GM12878 (cell line): Measurements from ENCODE around the gene SATB2. TPM values are rescaled to one million over a fixed set of nuclear protein-coding genes. Genes with fewer than 3 reads are reported as not detected.

Experiments
- ETV6 ChIP-seq, 2 experiments: fragments of 450-650 bp in 1 of 2; IDR thresholded peaks in 1 of 2; conservative IDR thresholded peaks in 1 of 2; 2 replicates each; pipeline ENCODE4 v1.6.1; 2014; ENCODE audit warnings: antibody characterized with exemption in 1 of 2, borderline replicate concordance in 1 of 2, low read depth in 1 of 2, mild to moderate bottlenecking in 1 of 2, moderate library complexity in 1 of 2
- GATAD2B ChIP-seq: fragments of 450-650 bp; conservative IDR thresholded peaks from 2 replicates; pipeline ENCODE4 v1.6.1; 2017; ENCODE audit warnings: low read depth, mild to moderate bottlenecking, moderate library complexity
- MTA3 ChIP-seq: IDR thresholded peaks from 2 replicates; pipeline ENCODE4 v1.6.1; 2012; ENCODE audit warnings: low read length, inconsistent platforms, borderline replicate concordance
- MYB ChIP-seq: fragments of 150-350 bp; IDR thresholded peaks from 2 replicates; pipeline ENCODE4 v1.6.1; 2014; ENCODE audit warnings: mild to moderate bottlenecking, low read depth, low read length, borderline replicate concordance
- NBN ChIP-seq: fragments of 450-650 bp; IDR thresholded peaks from 2 replicates; pipeline ENCODE4 v1.6.1; 2016
- POLR2A ChIP-seq: IDR thresholded peaks from 2 replicates; pipeline ENCODE4 v1.6.1; 2011; ENCODE audit warnings: low read depth, mild to moderate bottlenecking, low read length
- POLR2AphosphoS2 ChIP-seq: IDR thresholded peaks from 2 replicates; pipeline ENCODE4 v1.6.1; 2011; ENCODE audit warnings: low read depth, mild to moderate bottlenecking, low read length, improper control_type of control experiment, moderate library complexity
- SMAD5 ChIP-seq: IDR thresholded peaks from 2 replicates; pipeline ENCODE4 v1.6.1; 2016; ENCODE audit warnings: antibody characterized with exemption, low read depth
- SMC3 ChIP-seq: IDR thresholded peaks from 2 replicates; pipeline ENCODE4 v1.6.1; 2011; ENCODE audit warnings: low read length, improper control_type of control experiment, borderline replicate concordance
- YBX1 ChIP-seq: fragments of 450-650 bp; IDR thresholded peaks from 2 replicates; pipeline ENCODE4 v1.6.1; 2016; ENCODE audit warnings: antibody characterized with exemption
- ZBED1 ChIP-seq: IDR thresholded peaks from 2 replicates; pipeline ENCODE4 v1.6.1; 2016; ENCODE audit warnings: borderline replicate concordance
- ZNF24 ChIP-seq: fragments of 450-650 bp; IDR thresholded peaks from 2 replicates; pipeline ENCODE4 v1.6.1; 2017; ENCODE audit warnings: antibody characterized with exemption, mild to moderate bottlenecking
- polyA plus RNA-seq, 11 experiments: library from polyadenylated mRNA; depleted of rRNA in 4 of 11; unstranded in 6 of 11; stranded (reverse) in 5 of 11; fragments of >200 nt; fragmentation: Nextera tagmentation in 4 of 11; fragmentation: Illumina TruSeq in 1 of 11; extraction: Ambion mirVana in 4 of 11; extraction: Trizol in 1 of 11; gene quantifications; 1 replicate in 1 of 11; 2 replicates in 10 of 11; pipeline versions ENCODE4 v1.2.1 to v1.2.3, GENCODE V29; 2011 to 2016; ENCODE audit warnings: inconsistent platforms in 2 of 11, missing spikeins in 2 of 11, low read depth in 1 of 11
- total RNA-seq, 4 experiments: library from RNA; depleted of rRNA in 3 of 4; stranded (reverse); fragments of >200 nt in 3 of 4; fragmentation: Illumina TruSeq in 1 of 4; extraction: Trizol in 1 of 4; gene quantifications; 2 replicates each; pipeline versions ENCODE4 v1.2.1 to v1.2.3, GENCODE V29; 2013 to 2021
- TF ChIP-seq, protein P1 (sequence below): fragments of 450-650 bp; IDR thresholded peaks from 2 replicates; pipeline ENCODE4 v1.6.1; 2017; ENCODE audit warnings: mild to moderate bottlenecking, moderate library complexity

Gene SATB2
- total and polyA plus RNA-seq, 10 of the 15 experiments (the other 5 are each of a cell fraction or from before 2014, with no cell fraction given), result 0.03 to 0.56 (median 0.08) TPM; not detected in 3

DNA sequence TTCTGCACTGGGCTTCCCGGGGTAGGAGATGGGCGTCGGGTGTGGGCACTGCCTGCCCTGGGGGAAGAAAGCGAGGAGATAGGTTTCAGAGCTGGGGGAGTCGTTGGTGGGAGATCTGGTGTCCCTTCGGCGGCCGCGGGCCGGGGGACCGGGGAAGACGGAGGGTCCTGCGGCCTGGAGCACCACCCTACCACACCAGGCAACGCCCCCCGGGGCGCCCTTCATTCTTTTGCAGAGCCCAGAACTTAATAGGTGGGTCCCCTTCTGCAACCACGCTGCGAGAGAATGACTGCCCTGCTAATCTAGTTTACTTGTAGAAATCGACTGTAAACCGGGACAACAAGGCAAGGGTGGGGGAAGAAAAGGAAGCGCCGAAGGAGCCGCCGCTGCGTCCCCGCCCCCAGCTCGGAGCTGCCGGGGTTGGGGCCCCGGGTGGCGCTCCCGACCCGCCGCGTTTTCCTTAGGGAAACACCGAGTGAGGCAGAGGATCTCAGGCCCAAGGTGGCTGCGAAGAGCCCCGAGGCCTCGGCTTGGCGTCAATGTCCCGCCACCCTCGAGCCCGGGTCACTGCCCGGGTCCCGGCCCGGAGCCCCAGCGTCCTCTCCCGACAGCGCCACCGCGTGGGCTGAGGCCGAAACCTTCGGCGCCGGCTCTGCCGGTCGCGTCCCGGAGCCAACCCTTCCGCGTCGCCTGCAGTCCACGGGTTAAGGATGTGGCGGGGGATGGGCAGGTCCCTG, 5.4 kb upstream of the SATB2 start (continued):
- TF ChIP-seq, protein P1, sequence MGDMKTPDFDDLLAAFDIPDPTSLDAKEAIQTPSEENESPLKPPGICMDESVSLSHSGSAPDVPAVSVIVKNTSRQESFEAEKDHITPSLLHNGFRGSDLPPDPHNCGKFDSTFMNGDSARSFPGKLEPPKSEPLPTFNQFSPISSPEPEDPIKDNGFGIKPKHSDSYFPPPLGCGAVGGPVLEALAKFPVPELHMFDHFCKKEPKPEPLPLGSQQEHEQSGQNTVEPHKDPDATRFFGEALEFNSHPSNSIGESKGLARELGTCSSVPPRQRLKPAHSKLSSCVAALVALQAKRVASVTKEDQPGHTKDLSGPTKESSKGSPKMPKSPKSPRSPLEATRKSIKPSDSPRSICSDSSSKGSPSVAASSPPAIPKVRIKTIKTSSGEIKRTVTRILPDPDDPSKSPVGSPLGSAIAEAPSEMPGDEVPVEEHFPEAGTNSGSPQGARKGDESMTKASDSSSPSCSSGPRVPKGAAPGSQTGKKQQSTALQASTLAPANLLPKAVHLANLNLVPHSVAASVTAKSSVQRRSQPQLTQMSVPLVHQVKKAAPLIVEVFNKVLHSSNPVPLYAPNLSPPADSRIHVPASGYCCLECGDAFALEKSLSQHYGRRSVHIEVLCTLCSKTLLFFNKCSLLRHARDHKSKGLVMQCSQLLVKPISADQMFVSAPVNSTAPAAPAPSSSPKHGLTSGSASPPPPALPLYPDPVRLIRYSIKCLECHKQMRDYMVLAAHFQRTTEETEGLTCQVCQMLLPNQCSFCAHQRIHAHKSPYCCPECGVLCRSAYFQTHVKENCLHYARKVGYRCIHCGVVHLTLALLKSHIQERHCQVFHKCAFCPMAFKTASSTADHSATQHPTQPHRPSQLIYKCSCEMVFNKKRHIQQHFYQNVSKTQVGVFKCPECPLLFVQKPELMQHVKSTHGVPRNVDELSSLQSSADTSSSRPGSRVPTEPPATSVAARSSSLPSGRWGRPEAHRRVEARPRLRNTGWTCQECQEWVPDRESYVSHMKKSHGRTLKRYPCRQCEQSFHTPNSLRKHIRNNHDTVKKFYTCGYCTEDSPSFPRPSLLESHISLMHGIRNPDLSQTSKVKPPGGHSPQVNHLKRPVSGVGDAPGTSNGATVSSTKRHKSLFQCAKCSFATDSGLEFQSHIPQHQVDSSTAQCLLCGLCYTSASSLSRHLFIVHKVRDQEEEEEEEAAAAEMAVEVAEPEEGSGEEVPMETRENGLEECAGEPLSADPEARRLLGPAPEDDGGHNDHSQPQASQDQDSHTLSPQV, result no peak
- no peak for TF ChIP-seq ZNF24
- no peak for TF ChIP-seq MYB
- no peak for TF ChIP-seq MTA3
- no peak for TF ChIP-seq ETV6 (conservative IDR thresholded peaks at IDR 0.05 in 1 of 2, IDR thresholded peaks at IDR 0.05 in 1 of 2; ENCODE audit: borderline replicate concordance in 1 of 2, low read depth in 1 of 2)
- TF ChIP-seq ZBED1, result no peak
- no peak for TF ChIP-seq GATAD2B
- no peak for TF ChIP-seq YBX1
- no peak for TF ChIP-seq POLR2AphosphoS2
- TF ChIP-seq SMC3, result peak; percentile 46; the same call in 1 of the 2 replicates
- TF ChIP-seq POLR2A, result no peak
- no peak for TF ChIP-seq SMAD5
- no peak for TF ChIP-seq NBN
